CD14-positive monocyte (primary cell): ENCODE results near the gene AOPEP. TPM values are rescaled to one million over a fixed set of nuclear protein-coding genes. Genes with fewer than 3 reads are reported as not detected.

Experiments
- DNase-seq, 3 donors: peaks; one replicate each; pipeline ENCODE4 v3.0.0-alpha.2; 2011 to 2022
- H2AFZ ChIP-seq: 2 replicates; pipeline ENCODE4 v1.6.0; 2012; ENCODE audit warnings: mild to moderate bottlenecking, low read depth, low read length, inconsistent platforms; ENCODE audit not compliant: insufficient read depth, poor library complexity, severe bottlenecking
- H3K27ac ChIP-seq, 2 donors: 1 replicate in 1 of 2; 2 replicates in 1 of 2; pipeline ENCODE4 v1.5.1; 2012 to 2013; ENCODE audit warnings: low read length in 2 of 2, control low read depth in 1 of 2, inconsistent platforms in 1 of 2, low read depth in 1 of 2, mild to moderate bottlenecking in 1 of 2
- H3K27me3 ChIP-seq, 2 donors: one replicate each; pipeline versions ENCODE4 v1.6.0 to v1.6.1; 2011 to 2013; ENCODE audit warnings: low read length in 2 of 2; ENCODE audit not compliant: control insufficient read depth in 2 of 2, insufficient read depth in 2 of 2
- H3K36me3 ChIP-seq, 2 donors: replicated peaks in 1 of 2; 1 replicate in 1 of 2; 2 replicates in 1 of 2; pipeline versions ENCODE4 v1.5.1 to v1.6.1; 2012 to 2013; ENCODE audit warnings: low read length in 2 of 2, control low read depth in 1 of 2, inconsistent platforms in 1 of 2, mild to moderate bottlenecking in 1 of 2; ENCODE audit not compliant: insufficient read depth in 2 of 2, control insufficient read depth in 1 of 2
- H3K4me1 ChIP-seq, 2 donors: 1 replicate in 1 of 2; 2 replicates in 1 of 2; pipeline versions ENCODE4 v1.5.1 to v1.6.1; 2012 to 2013; ENCODE audit warnings: low read length in 2 of 2, control low read depth in 1 of 2, inconsistent platforms in 1 of 2, mild to moderate bottlenecking in 1 of 2, moderate library complexity in 1 of 2; ENCODE audit not compliant: insufficient read depth in 2 of 2, control insufficient read depth in 1 of 2
- H3K4me2 ChIP-seq: replicated peaks from 2 replicates; pipeline ENCODE3; 2012; ENCODE audit warnings: low read length, moderate library complexity, mild to moderate bottlenecking; ENCODE audit not compliant: poor library complexity, severe bottlenecking; ENCODE audit errors: extremely low read depth
- H3K4me3 ChIP-seq, 3 experiments: fragments of 200-600 bp in 1 of 3; sonication (generic) in 1 of 3; replicated peaks in 1 of 3; 1 replicate in 2 of 3; 2 replicates in 1 of 3; pipeline ENCODE4 v1.5.1; 2011 to 2013; ENCODE audit warnings: low read length in 3 of 3, mild to moderate bottlenecking in 3 of 3, control low read depth in 2 of 3, low read depth in 2 of 3, inconsistent platforms in 1 of 3, moderate library complexity in 1 of 3
- H3K79me2 ChIP-seq: 2 replicates; pipeline ENCODE4 v1.6.0; 2012; ENCODE audit warnings: mild to moderate bottlenecking, control low read depth, inconsistent platforms, low read length, moderate library complexity; ENCODE audit not compliant: insufficient read depth
- H3K9ac ChIP-seq: 2 replicates; pipeline ENCODE4 v1.6.0; 2017; ENCODE audit warnings: low read length, mild to moderate bottlenecking; ENCODE audit not compliant: insufficient read depth, poor library complexity, severe bottlenecking
- H3K9me3 ChIP-seq, 2 donors: replicated peaks in 1 of 2; 1 replicate in 1 of 2; 2 replicates in 1 of 2; pipeline versions ENCODE4 v1.5.1 to v1.6.1; 2012 to 2013; ENCODE audit warnings: low read length in 2 of 2, control low read depth in 1 of 2; ENCODE audit not compliant: control insufficient read depth in 1 of 2, insufficient read depth in 1 of 2
- H4K20me1 ChIP-seq: 2 replicates; pipeline ENCODE4 v1.6.0; 2012; ENCODE audit warnings: mild to moderate bottlenecking, low read length, control low read depth, moderate library complexity; ENCODE audit not compliant: insufficient read depth
- H3K27ac Mint-ChIP-seq, 7 donors: one replicate each; pipeline ENCODE4 v1.8.0; 2020; ENCODE audit warnings: mild to moderate bottlenecking in 7 of 7, mixed read lengths in 7 of 7, moderate library complexity in 6 of 7, inconsistent platforms in 2 of 7
- H3K27me3 Mint-ChIP-seq, 3 donors: one replicate each; pipeline ENCODE4 v1.8.0; 2021 to 2022; ENCODE audit warnings: low read depth in 3 of 3, mild to moderate bottlenecking in 3 of 3, mixed read lengths in 3 of 3, moderate library complexity in 3 of 3, inconsistent platforms in 1 of 3
- H3K36me3 Mint-ChIP-seq, 2 donors: one replicate each; pipeline ENCODE4 v1.8.0; 2020; ENCODE audit warnings: mixed read lengths in 2 of 2, inconsistent platforms in 1 of 2, mild to moderate bottlenecking in 1 of 2
- H3K4me1 Mint-ChIP-seq: one replicate; pipeline ENCODE4 v1.8.0; 2020; ENCODE audit warnings: mild to moderate bottlenecking, mixed read lengths
- H3K4me3 Mint-ChIP-seq, 2 donors: one replicate each; pipeline ENCODE4 v1.8.0; 2020; ENCODE audit warnings: mild to moderate bottlenecking in 2 of 2, mixed read lengths in 2 of 2, moderate library complexity in 1 of 2
- H3K9me3 Mint-ChIP-seq, 7 donors: one replicate each; pipeline ENCODE4 v1.8.0; 2020 to 2022; ENCODE audit warnings: mixed read lengths in 7 of 7, mild to moderate bottlenecking in 6 of 7, moderate library complexity in 6 of 7, inconsistent platforms in 2 of 7
- WGBS: methylation state at CpG from one replicate; pipeline ENCODE4 v1.1.5; 2013; ENCODE audit warnings: missing lambda C conversion rate; ENCODE audit not compliant: insufficient coverage; 5-methylcytosine and 5-hydroxymethylcytosine counted together
- intact Hi-C, 2 donors: fragments of 100-400 bp; cut with micrococcal nuclease; formaldehyde crosslinking; loops; one replicate each; pipeline versions ENCODE4 v1.15.0 to v1.15.1; 2023
- polyA plus RNA-seq, 3 donors: library from polyadenylated mRNA; depleted of rRNA in 1 of 3; unstranded in 2 of 3; stranded (reverse) in 1 of 3; fragments of 300-500 nt in 2 of 3; fragments of >200 nt in 1 of 3; fragmentation: Illumina TruSeq in 2 of 3; gene quantifications; 1 replicate in 2 of 3; 2 replicates in 1 of 3; pipeline ENCODE4 v1.2.3, GENCODE V29; 2012 to 2021
- TF ChIP-seq, protein P1 (sequence below): fragments of 200-600 bp; IDR thresholded peaks from one replicate; pipeline ENCODE4 v1.8.0; 2022; ENCODE audit warnings: antibody characterized with exemption, mild to moderate bottlenecking

The AOPEP gene
- polyA plus RNA-seq, 3 donors, result 3.0 to 4.1 (median 3.1) TPM

DNA sequence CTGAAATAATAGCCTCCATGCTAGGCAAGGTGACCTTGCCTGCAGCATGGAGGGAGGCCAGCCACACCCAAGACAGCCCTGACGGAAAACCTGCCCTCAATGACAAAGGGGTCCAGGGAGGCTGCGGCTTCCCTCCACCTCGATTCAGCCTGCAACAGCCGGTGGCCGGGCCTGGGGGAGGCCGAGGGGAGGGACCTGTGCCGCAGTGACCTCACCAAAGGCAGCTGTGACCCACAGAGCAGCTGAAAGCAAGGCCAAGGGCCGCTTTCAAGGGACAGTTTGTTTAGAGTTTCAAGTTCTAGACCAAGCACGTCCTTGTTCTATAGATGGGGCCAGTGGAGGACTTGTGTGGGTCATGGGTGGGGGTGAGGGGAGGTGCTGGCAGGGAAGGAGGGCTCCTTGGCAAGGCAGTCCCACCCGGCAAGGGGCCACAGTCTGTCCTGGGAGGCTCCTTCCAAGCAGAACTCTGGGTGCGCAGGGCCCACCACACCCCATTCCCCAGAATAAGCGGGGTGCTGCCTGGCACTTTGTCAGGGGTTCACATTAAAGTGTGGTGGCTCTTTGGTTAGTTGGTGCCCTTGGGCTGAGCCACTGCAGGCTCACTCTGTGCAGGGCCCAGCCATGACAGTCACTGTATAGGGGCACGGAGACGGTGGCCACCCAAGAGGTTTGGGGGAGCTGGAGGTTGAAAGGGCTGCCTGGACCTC, 364.5 kb downstream of the AOPEP start:
- Histone ChIP-seq H3K27me3 (no peaks in the 10 kb centered on the region), H3K9ac (no peak overlapping the region), H3K4me1 (no peaks in the 10 kb centered on the region), H4K20me1 (no peaks in the 10 kb centered on the region), H3K9me3 (no peaks in the 10 kb centered on the region), H3K79me2 (no peaks in the 10 kb centered on the region), H2AFZ (no peak overlapping the region), H3K4me2 (no peak overlapping the region), H3K27ac (no peak overlapping the region), H3K36me3 (no peaks in the 10 kb centered on the region), H3K4me3 (no peak overlapping the region)
- TF ChIP-seq, protein P1, sequence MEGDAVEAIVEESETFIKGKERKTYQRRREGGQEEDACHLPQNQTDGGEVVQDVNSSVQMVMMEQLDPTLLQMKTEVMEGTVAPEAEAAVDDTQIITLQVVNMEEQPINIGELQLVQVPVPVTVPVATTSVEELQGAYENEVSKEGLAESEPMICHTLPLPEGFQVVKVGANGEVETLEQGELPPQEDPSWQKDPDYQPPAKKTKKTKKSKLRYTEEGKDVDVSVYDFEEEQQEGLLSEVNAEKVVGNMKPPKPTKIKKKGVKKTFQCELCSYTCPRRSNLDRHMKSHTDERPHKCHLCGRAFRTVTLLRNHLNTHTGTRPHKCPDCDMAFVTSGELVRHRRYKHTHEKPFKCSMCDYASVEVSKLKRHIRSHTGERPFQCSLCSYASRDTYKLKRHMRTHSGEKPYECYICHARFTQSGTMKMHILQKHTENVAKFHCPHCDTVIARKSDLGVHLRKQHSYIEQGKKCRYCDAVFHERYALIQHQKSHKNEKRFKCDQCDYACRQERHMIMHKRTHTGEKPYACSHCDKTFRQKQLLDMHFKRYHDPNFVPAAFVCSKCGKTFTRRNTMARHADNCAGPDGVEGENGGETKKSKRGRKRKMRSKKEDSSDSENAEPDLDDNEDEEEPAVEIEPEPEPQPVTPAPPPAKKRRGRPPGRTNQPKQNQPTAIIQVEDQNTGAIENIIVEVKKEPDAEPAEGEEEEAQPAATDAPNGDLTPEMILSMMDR, result no peak
- Mint-ChIP-seq H3K36me3 (peaks cover 0 to 6% of the 10 kb centered on the region in 2 donors), H3K27me3 (peaks cover 0 to 17% (median 16%) of the 10 kb centered on the region in 3 donors), H3K4me3 (no peak overlapping the region), H3K9me3 (peaks cover 0 to 3% (median 0%) of the 10 kb centered on the region in 7 donors), H3K4me1 (peaks cover 19% of the 10 kb centered on the region), H3K27ac (no peak overlapping the region)
- whole genome bisulfite sequencing, result 93% methylated on average over 11 of the region's 14 CpGs
- no peak for DNase-seq
- intact Hi-C loops, result no loop called here

DNA sequence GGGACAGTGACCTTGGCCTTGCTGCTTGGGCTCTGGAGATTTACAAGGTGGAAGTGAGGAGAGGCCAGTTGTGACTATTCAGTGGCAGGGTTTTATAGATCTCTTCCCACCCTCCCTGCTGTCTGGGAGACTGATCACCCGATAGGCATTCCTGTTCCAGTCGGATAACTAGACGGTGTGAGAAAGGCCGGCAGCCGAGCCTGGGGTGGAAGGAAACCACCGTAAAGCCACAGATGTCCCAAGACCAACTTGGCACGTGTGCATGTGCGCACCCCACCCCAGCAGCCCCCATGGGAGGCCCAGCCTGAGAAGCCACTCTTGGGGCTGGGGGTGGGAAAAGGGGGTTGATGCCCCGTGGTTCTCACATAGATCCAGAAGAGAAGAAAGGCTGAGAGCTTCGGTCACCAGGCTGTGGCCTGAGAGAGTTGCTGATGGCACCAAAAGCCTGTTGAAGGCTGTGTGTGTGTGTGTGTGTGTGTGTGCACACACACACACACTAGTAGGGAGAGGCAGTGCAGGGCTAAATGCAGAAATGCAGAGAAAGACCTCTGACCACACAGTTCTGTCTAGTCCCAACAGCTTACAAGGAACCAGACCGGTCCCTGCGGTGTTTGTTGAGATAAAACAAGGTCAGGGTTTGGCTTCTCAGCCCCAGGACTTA, 365.2 kb downstream of the AOPEP start:
- Mint-ChIP-seq H3K4me1 (peaks cover 19% of the 10 kb centered on the region), H3K4me3 (no peak overlapping the region), H3K27me3 (peaks cover 0 to 17% (median 16%) of the 10 kb centered on the region in 3 donors), H3K36me3 (peaks cover 0 to 2% of the 10 kb centered on the region in 2 donors), H3K9me3 (peaks cover 0 to 3% (median 0%) of the 10 kb centered on the region in 7 donors), H3K27ac (no peak overlapping the region)
- TF ChIP-seq, protein P1, result no peak
- no peak for DNase-seq
- Histone ChIP-seq H2AFZ (no peak overlapping the region), H3K27me3 (no peaks in the 10 kb centered on the region), H3K79me2 (no peaks in the 10 kb centered on the region), H3K4me1 (no peaks in the 10 kb centered on the region), H3K9ac (no peak overlapping the region), H4K20me1 (no peaks in the 10 kb centered on the region), H3K36me3 (no peaks in the 10 kb centered on the region), H3K9me3 (no peaks in the 10 kb centered on the region), H3K4me2 (no peak overlapping the region), H3K4me3 (no peak overlapping the region), H3K27ac (no peak overlapping the region)
- 21% methylated on average over 8 of the region's 12 CpGs for WGBS
- intact Hi-C loops, result no loop called here
